A549 (cell line): ENCODE results near the gene ATXN1L.
"Not testable (repeated sequence)": the region's sequence is repeated elsewhere in the genome, so short reads cannot be mapped to it uniquely, and the experiment has no call there.

Source experiments
- BCL3 ChIP-seq: fragments of >200 bp; sonication (Bioruptor Twin); formaldehyde crosslinking; IDR thresholded peaks from 3 replicates; pipeline ENCODE4 v1.6.1; 2016
- TF ChIP-seq, protein P1 (sequence below): fragments of >200 bp; sonication (Bioruptor Twin); formaldehyde crosslinking; IDR thresholded peaks from 3 replicates; pipeline ENCODE4 v1.5.1; 2016

- TF ChIP-seq, protein P1, sequence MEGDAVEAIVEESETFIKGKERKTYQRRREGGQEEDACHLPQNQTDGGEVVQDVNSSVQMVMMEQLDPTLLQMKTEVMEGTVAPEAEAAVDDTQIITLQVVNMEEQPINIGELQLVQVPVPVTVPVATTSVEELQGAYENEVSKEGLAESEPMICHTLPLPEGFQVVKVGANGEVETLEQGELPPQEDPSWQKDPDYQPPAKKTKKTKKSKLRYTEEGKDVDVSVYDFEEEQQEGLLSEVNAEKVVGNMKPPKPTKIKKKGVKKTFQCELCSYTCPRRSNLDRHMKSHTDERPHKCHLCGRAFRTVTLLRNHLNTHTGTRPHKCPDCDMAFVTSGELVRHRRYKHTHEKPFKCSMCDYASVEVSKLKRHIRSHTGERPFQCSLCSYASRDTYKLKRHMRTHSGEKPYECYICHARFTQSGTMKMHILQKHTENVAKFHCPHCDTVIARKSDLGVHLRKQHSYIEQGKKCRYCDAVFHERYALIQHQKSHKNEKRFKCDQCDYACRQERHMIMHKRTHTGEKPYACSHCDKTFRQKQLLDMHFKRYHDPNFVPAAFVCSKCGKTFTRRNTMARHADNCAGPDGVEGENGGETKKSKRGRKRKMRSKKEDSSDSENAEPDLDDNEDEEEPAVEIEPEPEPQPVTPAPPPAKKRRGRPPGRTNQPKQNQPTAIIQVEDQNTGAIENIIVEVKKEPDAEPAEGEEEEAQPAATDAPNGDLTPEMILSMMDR: not testable (repeated sequence)
- TF ChIP-seq BCL3: not testable (repeated sequence)
These were observed 60.0 kb downstream of the ATXN1L start for GRCh38 chr16:71905765-71906164.
